LHCN-M2 (cell line): Measurements from ENCODE around the gene MSANTD2. TPM values are rescaled to one million over a fixed set of nuclear protein-coding genes. Genes with fewer than 3 reads are reported as not detected.

Experiments
- DNase-seq: peaks from one replicate; pipeline ENCODE4 v3.0.0-alpha.2; 2012; ENCODE audit warnings: low read depth
- polyA plus RNA-seq: library from polyadenylated mRNA; unstranded; fragments of >200 nt; gene quantifications from one replicate; pipeline ENCODE4 v1.2.1, GENCODE V29; 2012; ENCODE audit warnings: missing spikeins
- total RNA-seq: library from RNA; depleted of rRNA; stranded (reverse); fragments of >200 nt; gene quantifications from 2 replicates; pipeline ENCODE4 v1.2.3, GENCODE V29; 2014; rRNA removed

Gene MSANTD2
- total RNA-seq: 12.3 and 15.4 TPM in 2 replicates
- 2.4 TPM for polyA plus RNA-seq

- DNase-seq: peak; percentile 77
These were observed at the start of gene MSANTD2 for GRCh38 chr11:124800226-124800929. MSANTD2 (minus strand) TSS chr11:124800406; CDS start chr11:124800380, 26 bp downstream.

GRCh38 chr11:124846070-124846673, 46.0 kb upstream of the MSANTD2 start:
- no peak for DNase-seq

- no peak for DNase-seq
These were observed 44.5 kb upstream of the MSANTD2 start for GRCh38 chr11:124844664-124845079.

- no peak for DNase-seq
These were observed 43.4 kb upstream of the MSANTD2 start for GRCh38 chr11:124843616-124843910.

- DNase-seq: no peak
These were observed 42.1 kb upstream of the MSANTD2 start for GRCh38 chr11:124842305-124842704.

- DNase-seq: no peak
These were observed 41.6 kb upstream of the MSANTD2 start for GRCh38 chr11:124841840-124842239.

GRCh38 chr11:124841201-124841600, 41.0 kb upstream of the MSANTD2 start:
- no peak for DNase-seq

GRCh38 chr11:124840666-124841065, 40.5 kb upstream of the MSANTD2 start:
- no peak for DNase-seq

- DNase-seq: no peak
These were observed 39.9 kb upstream of the MSANTD2 start for GRCh38 chr11:124839972-124840621.

GRCh38 chr11:124839128-124839971, 39.1 kb upstream of the MSANTD2 start:
- DNase-seq: no peak

- DNase-seq: no peak
These were observed 38.6 kb upstream of the MSANTD2 start for GRCh38 chr11:124838805-124839127.

- peak; percentile 88 for DNase-seq
These were observed 37.3 kb upstream of the MSANTD2 start for GRCh38 chr11:124837491-124837856.

- DNase-seq: no peak
These were observed 35.7 kb upstream of the MSANTD2 start for GRCh38 chr11:124835918-124836317.

- DNase-seq: no peak
These were observed 34.4 kb upstream of the MSANTD2 start for GRCh38 chr11:124834526-124835180.

GRCh38 chr11:124832571-124832970, 32.4 kb upstream of the MSANTD2 start:
- DNase-seq: no peak

GRCh38 chr11:124831897-124832296, 31.7 kb upstream of the MSANTD2 start:
- no peak for DNase-seq

GRCh38 chr11:124830749-124831148, 30.5 kb upstream of the MSANTD2 start:
- DNase-seq: no peak

- DNase-seq: peak; percentile 82
These were observed 29.8 kb upstream of the MSANTD2 start for GRCh38 chr11:124829986-124830385.

- no peak for DNase-seq
These were observed 25.7 kb upstream of the MSANTD2 start for GRCh38 chr11:124825876-124826275.

GRCh38 chr11:124823512-124824376, 23.5 kb upstream of the MSANTD2 start:
- no peak for DNase-seq
